22Rv1 (cell line): Measurements from ENCODE around the gene SATL1.

ENCODE experiments used
- ZFX ChIP-seq: fragments of 450-650 bp; IDR thresholded peaks from 2 replicates; pipeline ENCODE4 v1.6.1; 2017; ENCODE audit warnings: antibody characterized with exemption, borderline replicate concordance
- TF ChIP-seq, protein P1 (sequence below): fragments of 450-650 bp; IDR thresholded peaks from 2 replicates; pipeline ENCODE4 v1.5.1; 2017; ENCODE audit warnings: mild to moderate bottlenecking

DNA sequence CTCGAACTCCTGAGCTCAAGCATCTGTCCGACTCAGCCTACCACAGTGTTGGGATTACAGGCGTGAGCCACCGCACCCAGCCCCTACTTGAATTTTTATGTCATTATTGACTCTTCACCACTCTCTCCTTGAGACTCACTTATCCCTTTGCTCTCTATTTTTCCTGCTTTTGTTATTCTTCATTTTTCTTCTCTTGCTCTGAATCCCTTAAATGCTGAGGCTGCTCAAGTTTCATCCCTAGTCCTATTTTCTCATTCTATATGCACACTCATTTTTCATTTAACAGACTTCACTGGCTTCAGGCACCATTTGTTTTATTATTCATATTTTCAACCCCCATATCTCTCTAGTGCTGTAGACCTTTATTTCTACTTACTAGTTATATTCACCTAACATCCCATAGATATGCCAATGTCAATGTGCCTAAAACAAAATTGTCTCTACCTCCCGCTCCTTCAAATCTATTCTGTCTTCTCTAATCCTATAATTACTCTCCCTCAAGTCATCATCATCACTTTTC is 154.2 kb downstream of the SATL1 start:
- TF ChIP-seq, protein P1, sequence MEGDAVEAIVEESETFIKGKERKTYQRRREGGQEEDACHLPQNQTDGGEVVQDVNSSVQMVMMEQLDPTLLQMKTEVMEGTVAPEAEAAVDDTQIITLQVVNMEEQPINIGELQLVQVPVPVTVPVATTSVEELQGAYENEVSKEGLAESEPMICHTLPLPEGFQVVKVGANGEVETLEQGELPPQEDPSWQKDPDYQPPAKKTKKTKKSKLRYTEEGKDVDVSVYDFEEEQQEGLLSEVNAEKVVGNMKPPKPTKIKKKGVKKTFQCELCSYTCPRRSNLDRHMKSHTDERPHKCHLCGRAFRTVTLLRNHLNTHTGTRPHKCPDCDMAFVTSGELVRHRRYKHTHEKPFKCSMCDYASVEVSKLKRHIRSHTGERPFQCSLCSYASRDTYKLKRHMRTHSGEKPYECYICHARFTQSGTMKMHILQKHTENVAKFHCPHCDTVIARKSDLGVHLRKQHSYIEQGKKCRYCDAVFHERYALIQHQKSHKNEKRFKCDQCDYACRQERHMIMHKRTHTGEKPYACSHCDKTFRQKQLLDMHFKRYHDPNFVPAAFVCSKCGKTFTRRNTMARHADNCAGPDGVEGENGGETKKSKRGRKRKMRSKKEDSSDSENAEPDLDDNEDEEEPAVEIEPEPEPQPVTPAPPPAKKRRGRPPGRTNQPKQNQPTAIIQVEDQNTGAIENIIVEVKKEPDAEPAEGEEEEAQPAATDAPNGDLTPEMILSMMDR: no peak
- no peak for TF ChIP-seq ZFX
